Skeletal muscle satellite cell (primary cell): Measurements from ENCODE around the gene YJEFN3.

Experiments used
- H3K27me3 ChIP-seq: 2 replicates; pipeline ENCODE4 v1.7.0; 2013; ENCODE audit warnings: low read length; ENCODE audit not compliant: control insufficient read depth, insufficient read depth
- H3K36me3 ChIP-seq: 2 replicates; pipeline ENCODE4 v1.7.0; 2013; ENCODE audit warnings: mild to moderate bottlenecking, control low read depth, low read length; ENCODE audit not compliant: insufficient read depth
- H3K4me1 ChIP-seq: 2 replicates; pipeline ENCODE4 v1.7.0; 2013; ENCODE audit warnings: low read length; ENCODE audit not compliant: control insufficient read depth, insufficient read depth
- H3K4me2 ChIP-seq: 2 replicates; pipeline ENCODE4 v1.7.0; 2013; ENCODE audit warnings: mild to moderate bottlenecking, low read length
- H3K4me3 ChIP-seq: 2 replicates; pipeline ENCODE4 v1.7.0; 2013; ENCODE audit warnings: low read length
- H3K9ac ChIP-seq: 2 replicates; pipeline ENCODE4 v1.7.0; 2013; ENCODE audit warnings: mild to moderate bottlenecking, low read depth, low read length, moderate library complexity
- H3K9me3 ChIP-seq: replicated peaks from 2 replicates; pipeline ENCODE4 v1.7.0; 2013; ENCODE audit warnings: mild to moderate bottlenecking, control low read depth, low read length

Gene YJEFN3

DNA sequence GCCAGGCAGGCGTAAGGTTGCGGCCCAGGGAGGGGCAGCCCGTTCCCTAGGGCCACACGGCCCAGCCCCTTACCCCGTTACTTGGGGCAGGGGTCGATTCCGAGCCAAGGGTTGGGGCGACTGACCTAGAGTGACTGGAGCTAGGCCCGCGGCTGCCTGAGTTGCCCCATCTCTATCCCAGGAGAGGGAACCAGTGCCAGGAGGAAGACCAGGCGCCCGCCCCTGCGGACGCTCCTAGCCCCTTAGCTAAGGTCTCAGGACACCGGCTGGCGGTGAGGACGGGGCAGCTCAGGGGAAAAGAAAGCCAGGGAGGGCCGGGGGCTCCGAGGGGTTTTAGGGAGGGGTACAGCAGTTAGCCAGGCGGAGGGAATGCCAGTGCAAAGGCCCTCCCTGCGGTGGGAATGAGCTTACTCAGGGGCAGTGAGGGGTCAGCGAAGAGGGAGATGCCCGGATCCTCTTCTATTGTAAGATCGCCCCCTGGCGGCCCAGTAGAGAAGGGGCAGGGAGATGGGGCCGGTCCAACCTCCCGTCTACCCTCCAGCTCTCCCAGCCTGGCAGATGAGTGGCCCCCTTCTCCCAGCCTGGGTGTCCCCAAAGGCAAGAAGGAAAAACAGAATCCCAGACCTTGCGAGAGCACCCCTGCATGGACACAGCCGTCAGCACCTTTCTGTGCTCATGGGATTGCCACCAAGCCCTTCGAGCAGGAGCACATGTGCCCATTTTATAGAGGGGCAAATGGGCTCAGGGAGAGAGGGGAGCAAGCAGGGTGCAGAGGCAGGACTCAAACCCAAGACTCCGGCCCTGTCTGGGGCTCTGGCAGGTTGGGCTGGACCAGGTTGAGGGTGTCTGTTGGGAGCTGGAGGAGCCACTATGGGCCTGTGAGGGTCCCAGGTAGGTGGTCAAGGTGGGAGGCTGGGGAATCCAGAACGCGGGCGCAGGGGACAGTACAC is 25.6 kb downstream of the YJEFN3 start:
- H3K9me3 ChIP-seq: no peaks in the 10 kb centered on the region
- H3K4me3 ChIP-seq: no peak overlapping the region
- H3K9ac ChIP-seq: no peak overlapping the region
- H3K27me3 ChIP-seq: peaks cover 12% of the 10 kb centered on the region
- H3K4me2 ChIP-seq: no peak overlapping the region
- H3K36me3 ChIP-seq: no peaks in the 10 kb centered on the region
- peaks cover 7% of the 10 kb centered on the region for H3K4me1 ChIP-seq

GRCh38 chr19:19558055-19558454 is 29.3 kb downstream of the YJEFN3 start:
- no peaks in the 10 kb centered on the region for H3K9me3 ChIP-seq
- no peaks in the 10 kb centered on the region for H3K36me3 ChIP-seq
- H3K27me3 ChIP-seq: peaks cover 3% of the 10 kb centered on the region
- H3K9ac ChIP-seq: no peak overlapping the region
- no peak overlapping the region for H3K4me2 ChIP-seq
- no peaks in the 10 kb centered on the region for H3K4me1 ChIP-seq
- no peak overlapping the region for H3K4me3 ChIP-seq

GRCh38 chr19:19558636-19559035 is 29.9 kb downstream of the YJEFN3 start:
- Histone ChIP-seq H3K27me3 (peaks cover 3% of the 10 kb centered on the region), H3K4me3 (no peak overlapping the region), H3K4me1 (no peaks in the 10 kb centered on the region), H3K9ac (no peak overlapping the region), H3K4me2 (no peak overlapping the region), H3K36me3 (no peaks in the 10 kb centered on the region), H3K9me3 (no peaks in the 10 kb centered on the region)

- Histone ChIP-seq H3K27me3 (peaks cover 3% of the 10 kb centered on the region), H3K4me3 (no peak overlapping the region), H3K4me1 (no peaks in the 10 kb centered on the region), H3K36me3 (no peaks in the 10 kb centered on the region), H3K9ac (no peak overlapping the region), H3K9me3 (no peaks in the 10 kb centered on the region), H3K4me2 (no peak overlapping the region)
These were observed 31.2 kb downstream of the YJEFN3 start for GRCh38 chr19:19559931-19560330.

DNA sequence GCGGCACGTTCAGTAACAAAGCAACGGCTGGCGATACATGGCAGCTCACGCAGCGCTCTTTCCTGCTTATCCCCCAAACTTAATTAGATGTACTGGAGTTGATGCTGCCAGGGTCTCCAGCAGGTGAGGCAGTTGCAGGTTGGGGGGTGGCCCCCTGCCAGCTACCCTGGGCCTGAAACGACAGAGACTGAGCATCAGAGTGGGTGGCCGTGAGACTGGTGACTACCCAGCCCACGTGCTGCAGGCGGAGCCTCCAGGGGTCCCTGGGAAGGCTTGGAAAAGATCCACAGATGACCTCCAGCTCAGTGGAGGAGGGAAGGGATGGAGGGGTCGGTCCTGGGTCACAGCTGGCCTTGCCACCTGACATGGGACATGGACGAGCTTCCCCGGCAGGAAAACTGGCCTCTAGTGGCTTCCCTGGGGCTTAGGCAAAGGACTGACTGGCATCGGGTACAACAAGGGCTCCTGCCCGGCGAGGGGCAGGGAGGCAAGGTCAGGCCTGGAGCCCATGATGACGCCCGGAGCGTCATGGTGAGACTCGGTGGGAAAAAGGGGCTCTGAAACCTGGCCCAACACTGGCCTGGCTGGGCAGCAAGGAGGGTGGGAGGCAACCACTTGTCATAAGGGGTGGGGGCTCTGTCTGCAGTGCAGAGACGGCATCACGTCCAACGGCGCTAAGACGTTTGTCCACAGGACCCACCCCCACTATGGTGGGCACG is 33.4 kb downstream of the YJEFN3 start:
- no peak overlapping the region for H3K9ac ChIP-seq
- H3K9me3 ChIP-seq: no peaks in the 10 kb centered on the region
- no peak overlapping the region for H3K4me3 ChIP-seq
- no peak overlapping the region for H3K4me2 ChIP-seq
- H3K36me3 ChIP-seq: no peaks in the 10 kb centered on the region
- no peaks in the 10 kb centered on the region for H3K4me1 ChIP-seq
- H3K27me3 ChIP-seq: peaks cover 3% of the 10 kb centered on the region

GRCh38 chr19:19562665-19563347 is 34.1 kb downstream of the YJEFN3 start:
- Histone ChIP-seq H3K27me3 (peaks cover 3% of the 10 kb centered on the region), H3K4me2 (no peak overlapping the region), H3K4me3 (no peak overlapping the region), H3K9me3 (no peaks in the 10 kb centered on the region), H3K36me3 (no peaks in the 10 kb centered on the region), H3K9ac (no peak overlapping the region), H3K4me1 (no peaks in the 10 kb centered on the region)

DNA sequence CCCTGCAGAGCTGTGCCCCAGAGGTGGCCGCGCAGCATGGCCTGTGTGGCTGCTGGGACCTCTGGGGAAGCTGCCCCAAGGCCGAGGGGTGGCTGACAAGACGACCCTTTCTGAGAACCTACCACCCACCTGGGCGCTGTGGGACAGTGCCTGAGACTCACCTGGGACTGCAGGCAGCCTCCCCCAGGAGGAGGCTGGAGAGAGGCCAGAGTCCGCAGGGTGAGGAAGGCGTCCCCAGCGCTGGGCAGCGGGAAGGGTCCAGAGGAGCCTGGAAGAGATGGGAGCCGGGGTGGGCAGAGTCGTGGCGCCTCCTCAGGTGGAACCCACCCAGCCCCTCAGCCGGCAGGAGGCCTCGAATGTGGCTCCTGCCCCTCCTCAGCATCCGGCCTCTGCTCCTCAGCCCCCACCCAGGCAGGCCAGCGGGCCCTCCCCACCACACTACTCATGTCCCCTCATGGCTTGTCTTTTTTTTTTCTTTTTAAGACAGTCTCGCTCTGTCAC is 34.7 kb downstream of the YJEFN3 start:
- Histone ChIP-seq H3K9me3 (no peaks in the 10 kb centered on the region), H3K4me2 (no peak overlapping the region), H3K36me3 (no peaks in the 10 kb centered on the region), H3K4me3 (no peak overlapping the region), H3K4me1 (no peaks in the 10 kb centered on the region), H3K9ac (no peak overlapping the region), H3K27me3 (peaks cover 3% of the 10 kb centered on the region)

DNA sequence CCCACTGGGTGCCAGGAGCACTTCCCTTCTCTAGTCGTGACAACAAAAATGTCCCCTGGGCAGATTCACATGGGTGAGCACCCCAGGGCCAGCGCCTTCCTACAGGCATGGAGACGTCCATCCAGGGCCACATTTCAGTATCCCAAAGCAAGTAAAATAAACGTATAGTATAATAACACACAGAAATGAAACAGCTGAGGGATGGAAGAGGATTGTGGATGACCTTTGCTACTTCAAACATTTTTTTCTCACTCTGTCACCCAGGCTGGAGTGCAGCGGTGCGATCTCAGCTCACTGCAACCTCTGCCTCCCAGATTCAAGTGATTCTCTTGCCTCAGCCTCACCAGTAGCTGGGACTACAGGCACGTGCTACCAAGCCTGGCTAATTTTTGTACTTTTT is 37.6 kb downstream of the YJEFN3 start:
- H3K4me2 ChIP-seq: no peak overlapping the region
- H3K27me3 ChIP-seq: no peaks in the 10 kb centered on the region
- no peaks in the 10 kb centered on the region for H3K36me3 ChIP-seq
- H3K9me3 ChIP-seq: no peaks in the 10 kb centered on the region
- no peaks in the 10 kb centered on the region for H3K4me1 ChIP-seq
- H3K9ac ChIP-seq: no peak overlapping the region
- H3K4me3 ChIP-seq: no peak overlapping the region

GRCh38 chr19:19567391-19567790 is 38.7 kb downstream of the YJEFN3 start:
- no peak overlapping the region for H3K4me3 ChIP-seq
- no peaks in the 10 kb centered on the region for H3K27me3 ChIP-seq
- no peak overlapping the region for H3K9ac ChIP-seq
- no peaks in the 10 kb centered on the region for H3K9me3 ChIP-seq
- H3K36me3 ChIP-seq: no peaks in the 10 kb centered on the region
- no peaks in the 10 kb centered on the region for H3K4me1 ChIP-seq
- H3K4me2 ChIP-seq: no peak overlapping the region

GRCh38 chr19:19568802-19569756 is 40.4 kb downstream of the YJEFN3 start:
- no peak overlapping the region for H3K4me2 ChIP-seq
- no peaks in the 10 kb centered on the region for H3K27me3 ChIP-seq
- H3K36me3 ChIP-seq: no peaks in the 10 kb centered on the region
- no peaks in the 10 kb centered on the region for H3K4me1 ChIP-seq
- no peak overlapping the region for H3K4me3 ChIP-seq
- no peak overlapping the region for H3K9ac ChIP-seq
- H3K9me3 ChIP-seq: no peaks in the 10 kb centered on the region
